GM10266 (cell line): ENCODE data around the gene PRMT1.

Source experiments
- DNase-seq: peaks from one replicate; pipeline ENCODE4 v3.0.0; 2012; ENCODE audit errors: extremely low spot score
- CTCF ChIP-seq: IDR thresholded peaks from 2 replicates; pipeline ENCODE4 v1.5.1; 2012; ENCODE audit warnings: mild to moderate bottlenecking, low read depth; ENCODE audit not compliant: control insufficient read depth, insufficient read depth; ENCODE audit errors: missing control alignments

The PRMT1 gene

GRCh38 chr19:49705919-49706318 lies 28.8 kb downstream of the PRMT1 start:
- DNase-seq = no peak
- TF ChIP-seq CTCF = no peak

GRCh38 chr19:49710372-49710951 lies 33.4 kb downstream of the PRMT1 start:
- DNase-seq = no peak
- TF ChIP-seq CTCF = no peak

GRCh38 chr19:49712397-49712859 lies 35.4 kb downstream of the PRMT1 start:
- TF ChIP-seq CTCF = no peak
- DNase-seq = no peak

GRCh38 chr19:49713236-49713845 lies 36.3 kb downstream of the PRMT1 start:
- TF ChIP-seq CTCF = no peak
- DNase-seq = no peak

- TF ChIP-seq CTCF = no peak
- DNase-seq = no peak
Observed at GRCh38 chr19:49716154-49716553, 39.1 kb downstream of the PRMT1 start.

GRCh38 chr19:49718511-49718910 lies 41.4 kb downstream of the PRMT1 start:
- no peak for DNase-seq

More at GRCh38 chr19:49718511-49718910, 41.4 kb downstream of the PRMT1 start:
- no peak for TF ChIP-seq CTCF
